A549 (cell line): Measurements from ENCODE around the gene SSBP3. TPM values are rescaled to one million over a fixed set of nuclear protein-coding genes. Genes with fewer than 3 reads are reported as not detected.

Source experiments
- ATAC-seq, 2 experiments: fragments of 200-7000 bp in 1 of 2; fragments of >200 bp in 1 of 2; cut with Nextera tagmentation in 1 of 2; cut with Tn5 transposase in 1 of 2; 3 replicates each; pipeline versions ENCODE4 v1.8.0 to v1.9.1; 2018 to 2020; ENCODE audit warnings: mild to moderate bottlenecking in 1 of 2, moderate library complexity in 1 of 2
- CTCF ChIA-PET: fragments of 300-600 bp; sonication (Branson Sonifier 250); formaldehyde crosslinking; extraction: SDS; loops from one replicate; lab custom pipeline; 2021; ENCODE audit warnings: antibody characterized with exemption, inconsistent platforms; lab: Yijun Ruan, JAX
- POLR2A ChIA-PET: fragments of 350-600 bp; formaldehyde crosslinking; extraction: SDS; loops from one replicate; lab custom pipeline; 2021; ENCODE audit warnings: antibody characterized with exemption, inconsistent platforms; lab: Yijun Ruan, JAX
- DNase-seq, 2 experiments: peaks; one replicate each; pipeline versions ENCODE4 v3.0.0 to v3.0.0-alpha.2; 2011 to 2016; ENCODE audit warnings: low read depth in 1 of 2, low spot score in 1 of 2
- FAIRE-seq: peaks from 2 replicates; lab custom pipeline; 2011; peaks lifted over from hg19 to GRCh38; lab: Jason Lieb, UNC
- H3K27ac ChIP-seq, 2 experiments: fragments of >200 bp; sonication (Bioruptor Twin); formaldehyde crosslinking; 3 replicates each; pipeline ENCODE4 v1.5.1; 2016 to 2017
- H3K4me1 ChIP-seq: fragments of >200 bp; sonication (Bioruptor Twin); formaldehyde crosslinking; 3 replicates; pipeline ENCODE4 v1.6.1; 2016
- H3K4me2 ChIP-seq: fragments of >200 bp; sonication (Bioruptor Twin); formaldehyde crosslinking; 3 replicates; pipeline ENCODE4 v1.6.1; 2016
- H3K4me3 ChIP-seq: fragments of >200 bp; sonication (Bioruptor Twin); formaldehyde crosslinking; 3 replicates; pipeline ENCODE4 v1.5.1; 2016
- H3K9me3 ChIP-seq: fragments of >200 bp; sonication (Bioruptor Twin); formaldehyde crosslinking; 3 replicates; pipeline ENCODE4 v1.6.1; 2016
- BCL3 ChIP-seq: fragments of >200 bp; sonication (Bioruptor Twin); formaldehyde crosslinking; IDR thresholded peaks from 3 replicates; pipeline ENCODE4 v1.6.1; 2016
- CBX2 ChIP-seq: fragments of 200-600 bp; sonication (generic); IDR thresholded peaks from 2 replicates; pipeline ENCODE4 v1.6.1; 2016; ENCODE audit warnings: low read depth, mild to moderate bottlenecking, borderline replicate concordance
- CEBPB ChIP-seq, 2 experiments: fragments of >200 bp in 1 of 2; sonication (Bioruptor Twin) in 1 of 2; formaldehyde crosslinking in 1 of 2; IDR thresholded peaks; 2 replicates each; pipeline ENCODE4 v1.6.1; 2012 to 2016
- ELK1 ChIP-seq: fragments of 150-350 bp; IDR thresholded peaks from 2 replicates; pipeline ENCODE4 v1.6.1; 2014; ENCODE audit warnings: low read depth, mild to moderate bottlenecking, low read length
- FOSB ChIP-seq: fragments of 250-450 bp; sonication (Bioruptor Pico); IDR thresholded peaks from 2 replicates; pipeline ENCODE4 v1.5.0; 2020; ENCODE audit warnings: mild to moderate bottlenecking, moderate library complexity
- HEYL ChIP-seq: fragments of 250-450 bp; sonication (Bioruptor Pico); IDR thresholded peaks from 2 replicates; pipeline ENCODE4 v1.8.0; 2021; ENCODE audit warnings: mild to moderate bottlenecking, moderate library complexity
- HOXB13 ChIP-seq: fragments of 250-450 bp; sonication (Bioruptor Pico); IDR thresholded peaks from 2 replicates; pipeline ENCODE4 v1.5.0; 2020; ENCODE audit warnings: low read depth, mild to moderate bottlenecking, moderate library complexity
- HOXB5 ChIP-seq: fragments of 250-450 bp; sonication (Bioruptor Pico); IDR thresholded peaks from 2 replicates; pipeline ENCODE4 v1.5.0; 2020; ENCODE audit warnings: mild to moderate bottlenecking, moderate library complexity
- JUN ChIP-seq, 2 experiments: fragments of >200 bp; sonication (Bioruptor Twin); formaldehyde crosslinking; IDR thresholded peaks; 2 replicates in 1 of 2; 3 replicates in 1 of 2; pipeline ENCODE4 v1.6.1; 2016 to 2017
- JUNB ChIP-seq: fragments of >200 bp; sonication (Bioruptor Twin); formaldehyde crosslinking; IDR thresholded peaks from 2 replicates; pipeline ENCODE4 v1.6.1; 2016
- MAX ChIP-seq: IDR thresholded peaks from 2 replicates; pipeline ENCODE4 v1.6.1; 2012
- MAZ ChIP-seq: fragments of 150-350 bp; IDR thresholded peaks from 2 replicates; pipeline ENCODE4 v1.6.1; 2014; ENCODE audit warnings: antibody characterized with exemption, low read depth, low read length, borderline replicate concordance
- NPAS2 ChIP-seq: fragments of 250-450 bp; sonication (Bioruptor Pico); IDR thresholded peaks from 2 replicates; pipeline ENCODE4 v1.8.0; 2022; ENCODE audit warnings: mild to moderate bottlenecking, moderate library complexity, borderline replicate concordance
- RAD21 ChIP-seq, 2 experiments: fragments of >200 bp in 1 of 2; sonication (Bioruptor Twin) in 1 of 2; formaldehyde crosslinking in 1 of 2; IDR thresholded peaks in 1 of 2; conservative IDR thresholded peaks in 1 of 2; 2 replicates in 1 of 2; 3 replicates in 1 of 2; pipeline ENCODE4 v1.6.1; 2012 to 2018; ENCODE audit warnings: inconsistent platforms in 1 of 2
- REST ChIP-seq: fragments of 200-600 bp; sonication (generic); IDR thresholded peaks from 2 replicates; pipeline ENCODE4 v1.6.1; 2016; ENCODE audit warnings: antibody characterized with exemption, mild to moderate bottlenecking, moderate library complexity
- TP53 ChIP-seq: fragments of 250-450 bp; sonication (Bioruptor Pico); IDR thresholded peaks from 2 replicates; pipeline ENCODE4 v1.5.0; 2021; ENCODE audit warnings: mild to moderate bottlenecking, moderate library complexity
- USF2 ChIP-seq: fragments of 450-650 bp; IDR thresholded peaks from 2 replicates; pipeline ENCODE4 v1.6.1; 2014; ENCODE audit warnings: antibody characterized with exemption
- ZC3H11A ChIP-seq: fragments of 450-650 bp; IDR thresholded peaks from 2 replicates; pipeline ENCODE4 v1.6.1; 2014; ENCODE audit warnings: antibody characterized with exemption, mild to moderate bottlenecking
- ZFP36 ChIP-seq: fragments of 450-650 bp; IDR thresholded peaks from 2 replicates; pipeline ENCODE4 v1.6.1; 2014; ENCODE audit warnings: borderline replicate concordance; ENCODE audit not compliant: partially characterized antibody
- ZSCAN20 ChIP-seq: fragments of 250-450 bp; sonication (Bioruptor Pico); IDR thresholded peaks from 2 replicates; pipeline ENCODE4 v1.8.0; 2022; ENCODE audit warnings: mild to moderate bottlenecking, moderate library complexity
- WGBS: methylation state at CpG from one replicate; pipeline ENCODE4 v1.1.6; 2017; ENCODE audit errors: missing lambda C conversion rate; 5-methylcytosine and 5-hydroxymethylcytosine counted together
- polyA plus RNA-seq, 4 experiments: library from polyadenylated mRNA; depleted of rRNA in 3 of 4; stranded (reverse); fragments of >200 nt; fragmentation: RNase III in 1 of 4; extraction: RNeasy Plus Mini Kit Qiagen cat#74134 plus additional on column Dnase treatment in 1 of 4; gene quantifications; 2 replicates in 3 of 4; 3 replicates in 1 of 4; pipeline ENCODE4 v1.2.3, GENCODE V29; 2011 to 2017

SSBP3 gene
- polyA plus RNA-seq, 2 of the 4 experiments (the other 2 are of a cell fraction), result 7.2 to 9.1 TPM

GRCh38 chr1:54255026-54255702 lies 151.0 kb downstream of the SSBP3 start:
- no peak for TF ChIP-seq RAD21 (conservative IDR thresholded peaks at IDR 0.05 in 1 of 2, IDR thresholded peaks at IDR 0.05 in 1 of 2)
- no peak for TF ChIP-seq CEBPB (IDR thresholded peaks at IDR 0.05)
- no peak for TF ChIP-seq REST
- no peak for TF ChIP-seq FOSB (CRISPR knock-in tag)
- TF ChIP-seq HOXB13 (CRISPR knock-in tag), result no peak
- TF ChIP-seq TP53 (CRISPR knock-in tag), result no peak
- TF ChIP-seq JUN (IDR thresholded peaks at IDR 0.05), result no peak
- no peak for TF ChIP-seq ZC3H11A
- TF ChIP-seq NPAS2 (CRISPR knock-in tag), result no peak
- no peak for TF ChIP-seq HOXB5
- no peak for TF ChIP-seq USF2
- no peak for TF ChIP-seq BCL3
- no peak for TF ChIP-seq ZFP36
- no peak for TF ChIP-seq JUNB
- TF ChIP-seq MAZ, result no peak
- no peak for TF ChIP-seq CBX2
- TF ChIP-seq ELK1, result no peak
- no peak for TF ChIP-seq ZSCAN20 (CRISPR knock-in tag)
- no peak for TF ChIP-seq MAX
- TF ChIP-seq HEYL (CRISPR knock-in tag), result no peak
- Histone ChIP-seq H3K4me2 (no peak overlapping the region), H3K4me1 (peaks cover 2% of the 10 kb centered on the region; the same call in 2 of the 3 replicates), H3K9me3 (no peaks in the 10 kb centered on the region), H3K27ac (no peak overlapping the region; a peak in 1 of 6 replicates), H3K4me3 (no peak overlapping the region)
- POLR2A ChIA-PET, result no interaction called here
- DNase-seq, result no peak
- WGBS, result 89% methylated on average over 3 of the region's 9 CpGs
- no peak for FAIRE-seq
- CTCF ChIA-PET, result interaction anchor here (0.6 to 1.3 kb wide), 3 partner anchors 8 to 14 kb away, joined by 3 to 4 read pairs (median 3); no protein-coding TSS in a partner anchor
- ATAC-seq, result no peak
